MV-4-11 (cell line): Measurements from ENCODE around the gene KLK2.

Experiments used
- DNase-seq: peaks from one replicate; lab custom pipeline; 2025; lab: John Stamatoyannopoulos, UW

The KLK2 gene

DNA sequence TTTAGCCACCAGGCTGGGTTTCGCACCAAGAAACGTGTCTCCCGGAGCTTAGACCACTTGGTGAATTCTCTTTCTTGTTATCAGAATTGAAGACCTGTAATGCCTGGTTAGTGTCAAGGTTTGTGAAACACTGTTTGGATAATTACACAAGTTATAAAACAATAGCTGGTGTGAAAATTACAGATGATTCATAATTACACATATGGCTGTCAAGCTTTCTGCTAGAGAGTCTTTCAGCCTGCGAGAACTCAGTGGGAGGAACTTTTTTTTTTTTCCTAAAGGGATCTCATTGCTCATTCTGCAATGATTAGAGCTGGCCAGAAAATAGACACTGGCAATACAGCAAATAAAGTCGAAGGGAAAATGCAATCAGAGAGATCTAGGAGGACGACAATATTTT lies 51.3 kb downstream of the KLK2 start:
- no peak for DNase-seq

GRCh38 chr19:50925734-50926133 lies 52.5 kb downstream of the KLK2 start:
- no peak for DNase-seq

DNA sequence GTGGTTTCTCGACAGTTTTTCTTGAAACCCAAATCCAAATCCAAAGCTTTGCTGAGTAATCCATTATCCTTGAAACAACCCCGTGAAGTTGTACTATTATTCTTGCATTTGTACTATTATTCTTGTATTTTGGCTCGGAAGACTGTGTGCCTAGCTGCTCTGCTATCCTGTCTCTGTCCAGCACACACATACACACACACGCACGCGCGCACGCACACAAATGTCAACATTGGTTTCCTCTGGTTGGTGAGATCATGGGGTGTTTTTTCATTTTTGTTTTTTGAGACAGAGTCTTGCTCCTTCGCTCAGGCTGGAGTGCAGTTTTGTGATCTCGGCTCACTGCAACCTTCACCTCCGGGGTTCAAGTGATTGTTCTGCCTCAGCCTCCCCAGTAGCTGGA lies 52.9 kb downstream of the KLK2 start:
- no peak for DNase-seq

GRCh38 chr19:50928831-50929230 lies 55.6 kb downstream of the KLK2 start:
- DNase-seq, result no peak
